Superior temporal gyrus (tissue), 1 donor: ENCODE data around the gene PHETA2.
"Not testable (repeated sequence)": the region's sequence is repeated elsewhere in the genome, so short reads cannot be mapped to it uniquely, and the experiment has no call there.

Experiments
- DNase-seq: peaks from one replicate; pipeline ENCODE4 v3.0.0-alpha.2; 2016; ENCODE audit errors: extremely low spot score

The PHETA2 gene

GRCh38 chr22:42104332-42104860 lies 30.3 kb downstream of the PHETA2 start:
- not testable (repeated sequence) for DNase-seq

DNA sequence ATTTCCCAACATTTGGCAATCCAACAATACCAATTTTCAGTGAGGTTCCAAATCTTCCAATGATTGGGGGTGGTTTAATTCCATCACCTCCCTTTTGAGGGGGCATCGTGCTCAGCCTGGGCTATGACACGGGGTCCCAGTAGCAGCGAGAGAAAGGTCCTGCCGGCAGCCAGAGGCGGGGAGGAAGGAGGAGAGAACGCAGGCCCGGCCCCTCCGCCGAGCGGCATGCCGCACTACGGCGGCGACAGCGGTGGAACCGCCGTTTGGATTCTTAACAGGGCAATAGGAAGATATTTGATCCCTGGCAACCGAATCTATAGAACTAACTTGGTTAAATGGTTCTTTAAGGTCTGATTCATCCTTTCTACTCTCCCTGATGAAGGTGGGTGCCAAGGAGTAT lies 34.8 kb downstream of the PHETA2 start:
- DNase-seq: no peak

- DNase-seq: no peak
Observed at GRCh38 chr22:42111798-42112197, 37.8 kb downstream of the PHETA2 start.

- DNase-seq: not testable (repeated sequence)
Observed at GRCh38 chr22:42112793-42113192, 38.7 kb downstream of the PHETA2 start.

DNA sequence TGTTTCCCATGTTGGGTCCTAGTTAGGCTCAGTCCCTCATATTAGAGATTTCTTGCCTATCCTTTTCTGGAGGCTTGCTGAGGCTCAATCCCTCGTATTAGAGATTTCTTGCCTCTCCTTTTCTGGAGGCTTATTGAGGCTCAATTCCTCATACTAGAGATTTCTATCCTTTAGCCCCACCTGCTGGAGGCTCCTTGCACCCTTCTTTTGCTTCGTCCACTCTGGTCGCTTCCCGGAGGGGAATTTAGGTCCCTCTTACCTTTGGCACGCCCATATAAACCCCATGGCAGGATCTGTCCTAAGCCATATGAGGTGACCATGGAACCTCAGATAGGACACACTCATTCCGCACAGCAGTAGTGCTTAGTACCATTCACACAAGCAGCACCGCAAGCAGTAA lies 40.7 kb downstream of the PHETA2 start:
- DNase-seq: peak; percentile 33

- DNase-seq: not testable (repeated sequence)
Observed at GRCh38 chr22:42115420-42115830, 41.4 kb downstream of the PHETA2 start.

DNA sequence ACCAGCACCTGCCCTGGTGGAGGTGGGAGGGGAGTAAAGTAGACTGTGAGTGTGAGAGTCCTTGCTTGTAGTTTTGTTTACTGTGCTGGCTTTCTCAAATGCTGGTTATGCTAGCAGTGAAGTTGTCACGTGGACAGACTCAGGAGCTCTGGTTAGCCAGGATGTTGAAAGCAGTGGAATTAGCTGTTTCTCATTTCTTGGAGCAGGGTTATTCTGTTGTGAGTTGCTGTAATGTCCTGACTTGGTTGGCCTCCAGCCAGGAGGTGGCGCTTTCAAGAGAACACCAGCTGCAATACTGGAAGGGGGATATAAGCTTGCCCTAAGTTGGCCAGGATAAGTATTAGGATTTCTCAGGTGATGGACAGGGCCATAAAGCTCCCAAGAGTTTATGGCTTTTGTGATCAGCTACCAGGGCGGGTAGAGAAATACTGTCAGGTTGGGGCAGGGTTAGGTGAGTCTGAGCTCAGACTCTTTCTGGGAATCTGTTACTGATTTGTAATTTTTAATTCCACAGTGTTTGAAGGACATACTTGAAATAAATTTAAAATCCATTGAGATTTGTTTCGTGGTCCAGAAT lies 42.9 kb downstream of the PHETA2 start:
- DNase-seq: no peak

- not testable (repeated sequence) for DNase-seq
Observed at GRCh38 chr22:42120231-42121021, 46.4 kb downstream of the PHETA2 start.

DNA sequence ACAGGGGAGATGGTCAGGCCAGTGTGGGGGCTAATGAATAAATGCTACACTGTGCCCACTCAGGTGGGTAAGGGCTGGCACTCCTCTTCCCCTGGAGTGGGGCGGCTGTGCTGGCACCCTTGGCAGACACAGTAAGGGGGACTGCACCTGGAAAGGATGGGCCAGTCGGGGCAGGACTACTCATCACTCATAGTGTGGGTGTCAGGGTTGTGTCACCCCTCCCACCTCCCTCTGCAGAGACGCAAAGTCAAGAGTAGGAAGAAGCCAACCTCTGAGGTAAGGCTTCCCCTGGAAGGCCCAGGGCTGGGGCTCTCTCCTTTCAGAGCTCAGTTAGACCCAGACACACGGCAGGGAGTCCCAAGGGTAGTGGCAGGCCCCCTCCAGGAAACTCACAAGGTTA lies 49.5 kb downstream of the PHETA2 start:
- not testable (repeated sequence) for DNase-seq

GRCh38 chr22:42127606-42128005 lies 53.6 kb downstream of the PHETA2 start:
- no peak for DNase-seq

- not testable (repeated sequence) for DNase-seq
Observed at GRCh38 chr22:42128007-42128406, 54.0 kb downstream of the PHETA2 start.
